ENCODE data around the gene ITPR1.

ITPR1 gene

GRCh38 chr3:4744405-4745234, 251.5 kb downstream of the ITPR1 start:
- no peak for DNase-seq (ENCODE audit: low read depth)

GRCh38 chr3:4745235-4745610, 252.1 kb downstream of the ITPR1 start:
- no peak for DNase-seq (ENCODE audit: low read depth)

GRCh38 chr3:4746241-4746958, 253.3 kb downstream of the ITPR1 start:
- DNase-seq (ENCODE audit: low read depth): no peak

- no peak for DNase-seq (ENCODE audit: low read depth)
Observed at GRCh38 chr3:4748127-4748526, 255.0 kb downstream of the ITPR1 start.

GRCh38 chr3:4748701-4749378, 255.7 kb downstream of the ITPR1 start:
- no peak for DNase-seq (ENCODE audit: low read depth)

- no peak for DNase-seq (ENCODE audit: low read depth)
Observed at GRCh38 chr3:4749567-4750002, 256.4 kb downstream of the ITPR1 start.

GRCh38 chr3:4750306-4750968, 257.3 kb downstream of the ITPR1 start:
- no peak for DNase-seq (ENCODE audit: low read depth)

- no peak for DNase-seq (ENCODE audit: low read depth)
Observed at GRCh38 chr3:4751029-4751501, 257.9 kb downstream of the ITPR1 start.

GRCh38 chr3:4751502-4752101, 258.5 kb downstream of the ITPR1 start:
- DNase-seq (ENCODE audit: low read depth): no peak

- DNase-seq (ENCODE audit: low read depth): no peak
Observed at GRCh38 chr3:4752201-4753072, 259.3 kb downstream of the ITPR1 start.

GRCh38 chr3:4753073-4753691, 260.0 kb downstream of the ITPR1 start:
- no peak for DNase-seq (ENCODE audit: low read depth)

GRCh38 chr3:4754180-4755086, 261.3 kb downstream of the ITPR1 start:
- no peak for DNase-seq (ENCODE audit: low read depth)

- DNase-seq (ENCODE audit: low read depth): no peak
Observed at GRCh38 chr3:4755566-4755965, 262.4 kb downstream of the ITPR1 start.

GRCh38 chr3:4756057-4756775, 263.1 kb downstream of the ITPR1 start:
- DNase-seq (ENCODE audit: low read depth): no peak

GRCh38 chr3:4756855-4757574, 263.9 kb downstream of the ITPR1 start:
- no peak for DNase-seq (ENCODE audit: low read depth)

- DNase-seq (ENCODE audit: low read depth): no peak
Observed at GRCh38 chr3:4757575-4758248, 264.6 kb downstream of the ITPR1 start.

- no peak for DNase-seq (ENCODE audit: low read depth)
Observed at GRCh38 chr3:4758249-4758860, 265.2 kb downstream of the ITPR1 start.

Measured in stimulated activated CD8-positive, alpha-beta memory T cell treated with anti-CD3 and anti-CD28 coated beads, Interleukin-12 subunit alpha, Interleukin-12 subunit beta, amount 100 ng/mL, for 4 hours (primary cell).